K562 (cell line): ENCODE results near the gene HEATR1. TPM values are rescaled to one million over a fixed set of nuclear protein-coding genes. Genes with fewer than 3 reads are reported as not detected.

Experiments used
- ATAC-seq: fragments of 200-7000 bp; cut with Tn5 transposase; 3 replicates; pipeline ENCODE4 v1.9.1; 2020; ENCODE audit warnings: moderate library complexity
- BruUV-seq: library from RNA; stranded (reverse); fragments of 400-500 nt; replicated peaks from 2 replicates; lab custom pipeline; 2021; lab: Mats Ljungman, UMichigan
- CTCF ChIA-PET: fragments of 300-600 bp; formaldehyde crosslinking; extraction: SDS; loops from one replicate; lab custom pipeline; 2021; ENCODE audit warnings: low intra/inter-chr PET ratio; lab: Yijun Ruan, JAX
- POLR2A ChIA-PET: fragments of 300-600, 350-650 bp; sonication (Branson Sonifier 250); formaldehyde crosslinking; extraction: SDS; loops from one replicate; lab custom pipeline; 2021; ENCODE audit warnings: antibody characterized with exemption, inconsistent platforms; lab: Yijun Ruan, JAX
- DNase-seq, 4 experiments: peaks; one replicate each; pipeline versions ENCODE4 v3.0.0 to v3.0.0-alpha.2; 2011 to 2018; ENCODE audit warnings: low spot score in 3 of 4, mixed read lengths in 3 of 4; ENCODE audit errors: extremely low read depth in 1 of 4
- FAIRE-seq: peaks from 2 replicates; lab custom pipeline; 2011; peaks lifted over from hg19 to GRCh38; lab: Jason Lieb, UNC
- H2AFZ ChIP-seq: 2 replicates; pipeline ENCODE4 v1.6.0; 2011; ENCODE audit warnings: low read depth, low read length, control low read depth, inconsistent platforms
- H3K27ac ChIP-seq: fragments of 200-600 bp; 3 replicates; pipeline ENCODE4 v1.8.0; 2011; ENCODE audit warnings: low read depth, mild to moderate bottlenecking, control low read depth, inconsistent platforms, low read length, moderate library complexity, mixed read lengths; ENCODE audit errors: extremely low read depth
- H3K27me3 ChIP-seq, 2 experiments: fragments of 300-600 bp in 1 of 2; 2 replicates in 1 of 2; 3 replicates in 1 of 2; pipeline versions ENCODE4 v1.6.0 to v1.8.0; 2011; ENCODE audit warnings: inconsistent platforms in 2 of 2, low read length in 2 of 2, mild to moderate bottlenecking in 1 of 2, mixed read lengths in 1 of 2, moderate library complexity in 1 of 2; ENCODE audit not compliant: control insufficient read depth in 2 of 2, insufficient read depth in 2 of 2
- H3K36me3 ChIP-seq: fragments of 300-600 bp; 3 replicates; pipeline ENCODE4 v1.8.0; 2011; ENCODE audit warnings: mild to moderate bottlenecking, low read length, inconsistent platforms; ENCODE audit not compliant: control insufficient read depth, insufficient read depth
- H3K4me1 ChIP-seq, 2 experiments: fragments of 200-600 bp in 1 of 2; replicated peaks in 1 of 2; 2 replicates in 1 of 2; 3 replicates in 1 of 2; pipeline versions ENCODE4 v1.5.1 to v1.8.0; 2011; ENCODE audit warnings: inconsistent platforms in 2 of 2, low read length in 2 of 2, mild to moderate bottlenecking in 1 of 2, mixed read lengths in 1 of 2, moderate library complexity in 1 of 2; ENCODE audit not compliant: control insufficient read depth in 2 of 2, insufficient read depth in 2 of 2
- H3K4me2 ChIP-seq: 2 replicates; pipeline ENCODE4 v1.6.1; 2011; ENCODE audit warnings: low read length, control low read depth, inconsistent platforms, mixed read lengths; ENCODE audit not compliant: insufficient read depth
- H3K4me3 ChIP-seq: fragments of 200-600 bp; sonication (generic), shearing (Covaris generic); 2 replicates; pipeline ENCODE4 v1.5.1; 2016; ENCODE audit warnings: control low read depth, inconsistent platforms
- H3K79me2 ChIP-seq: fragments of 200-600 bp; 3 replicates; pipeline ENCODE4 v1.8.0; 2011; ENCODE audit warnings: low read length, inconsistent platforms; ENCODE audit not compliant: control insufficient read depth, insufficient read depth
- H3K9ac ChIP-seq, 2 experiments: 2 replicates each; pipeline versions ENCODE4 v1.6.0 to v1.6.1; 2011; ENCODE audit warnings: low read depth in 2 of 2, low read length in 2 of 2, control low read depth in 1 of 2, inconsistent platforms in 1 of 2, mild to moderate bottlenecking in 1 of 2, mixed read lengths in 1 of 2; ENCODE audit not compliant: insufficient read depth in 1 of 2
- H3K9me1 ChIP-seq: one replicate; pipeline ENCODE4 v1.6.0; 2011; ENCODE audit warnings: inconsistent platforms, mild to moderate bottlenecking, low read length, moderate library complexity; ENCODE audit not compliant: control insufficient read depth, insufficient read depth
- H3K9me3 ChIP-seq: replicated peaks from 2 replicates; pipeline ENCODE4 v1.5.1; 2011; ENCODE audit warnings: low read depth, low read length, inconsistent platforms; ENCODE audit not compliant: control insufficient read depth, insufficient read depth
- H4K20me1 ChIP-seq: replicated peaks from 2 replicates; pipeline ENCODE4 v1.6.1; 2011; ENCODE audit warnings: low read length, inconsistent platforms, mixed read lengths; ENCODE audit not compliant: control insufficient read depth, insufficient read depth
- COPS2 ChIP-seq: fragments of 450-650 bp; conservative IDR thresholded peaks from 2 replicates; pipeline ENCODE4 v1.6.1; 2016; ENCODE audit warnings: mild to moderate bottlenecking, moderate library complexity
- CREBBP ChIP-seq: IDR thresholded peaks from one replicate; pipeline ENCODE4 v1.6.1; 2012; ENCODE audit warnings: low read depth, mild to moderate bottlenecking, control low read depth, inconsistent platforms, low read length
- ETV5 ChIP-seq: sonication (generic); formaldehyde crosslinking; IDR thresholded peaks from 2 replicates; pipeline ENCODE4 v1.4.0; 2020; ENCODE audit warnings: low read depth, mild to moderate bottlenecking, missing genetic modification reagents
- NFYB ChIP-seq: IDR thresholded peaks from 2 replicates; pipeline ENCODE4 v1.6.1; 2011; ENCODE audit warnings: mild to moderate bottlenecking, moderate library complexity; ENCODE audit not compliant: insufficient read length; ENCODE audit errors: extremely low read depth
- YBX1 ChIP-seq: fragments of 450-650 bp; IDR thresholded peaks from 2 replicates; pipeline ENCODE4 v1.7.1; 2016; ENCODE audit warnings: mild to moderate bottlenecking
- WGBS: fragments of 100-300 bp; shearing (Covaris generic); methylation state at CpG from one replicate; pipeline ENCODE4 v1.1.6; 2016; ENCODE audit warnings: low coverage, mixed read lengths; ENCODE audit not compliant: insufficient coverage; ENCODE audit errors: missing lambda C conversion rate; 5-methylcytosine and 5-hydroxymethylcytosine counted together
- in situ Hi-C: fragments of 300-500 bp; cut with MboI; formaldehyde crosslinking; loops from 4 replicates; pipeline ENCODE4 v1.15.0; 2018; ENCODE audit warnings: inconsistent platforms, mixed read lengths
- intact Hi-C: fragments of 100-400 bp; cut with micrococcal nuclease; formaldehyde crosslinking; loops from 2 replicates; pipeline ENCODE4 v1.14.2; 2022
- polyA plus RNA-seq, 8 experiments: library from polyadenylated mRNA; depleted of rRNA in 4 of 8; stranded (reverse) in 5 of 8; unstranded in 3 of 8; fragments of >200 nt; fragmentation: Nextera tagmentation in 2 of 8; fragmentation: Illumina TruSeq in 1 of 8; extraction: Ambion mirVana in 2 of 8; extraction: Trizol in 1 of 8; gene quantifications; 2 replicates each; pipeline versions ENCODE4 v1.2.1 to v1.2.3, GENCODE V29; 2011 to 2014; ENCODE audit warnings: inconsistent platforms in 1 of 8, missing spikeins in 1 of 8
- total RNA-seq, 7 experiments: library from RNA; depleted of rRNA in 6 of 7; stranded (reverse); fragments of >200 nt in 6 of 7; fragmentation: Illumina TruSeq in 2 of 7; extraction: Trizol in 2 of 7; gene quantifications; 2 replicates each; pipeline versions ENCODE4 v1.2.1 to v1.2.3, GENCODE V29; 2011 to 2021; ENCODE audit warnings: low replicate concordance in 1 of 7
- TF ChIP-seq, protein P1 (sequence below), 3 experiments: fragments of 200-800 bp in 1 of 3; fragments of 250-450 bp in 1 of 3; fragments of 450-650 bp in 1 of 3; sonication (Bioruptor Pico) in 1 of 3; sonication (Bioruptor generic) in 1 of 3; formaldehyde crosslinking in 1 of 3; IDR thresholded peaks; 2 replicates each; pipeline versions ENCODE4 v1.6.1 to v1.8.0; 2016 to 2022; ENCODE audit warnings: mild to moderate bottlenecking in 2 of 3, missing genetic modification characterization in 2 of 3, missing compliant biosample characterization in 1 of 3, moderate library complexity in 1 of 3

Gene HEATR1
- total and polyA plus RNA-seq, 9 of the 15 experiments (the other 6 are each of a cell fraction or from before 2014, with no cell fraction given) = 28.3 to 108 (median 50.9) TPM

DNA sequence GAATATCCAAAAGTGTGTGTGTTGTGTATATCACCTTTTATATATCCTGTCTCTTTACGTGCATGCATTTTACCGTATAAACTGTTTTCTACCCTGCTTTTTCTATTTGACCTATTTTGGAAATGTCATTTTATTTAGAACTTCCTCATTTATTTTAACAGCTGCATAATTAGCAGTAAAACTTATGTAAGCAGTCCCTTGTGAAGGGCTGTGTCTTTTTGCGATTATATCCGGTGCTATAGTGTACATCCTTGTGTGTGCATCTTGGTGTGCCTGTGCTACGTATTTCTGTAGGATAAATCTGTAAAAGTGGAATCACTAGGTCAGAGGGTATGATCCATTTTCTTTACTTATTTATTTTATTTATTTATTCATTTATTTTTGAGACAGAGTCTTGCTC is 73.4 kb downstream of the HEATR1 start:
- Histone ChIP-seq H3K4me1 (peaks cover 16 to 22% of the 10 kb centered on the region in 2 experiments; a peak in 4 of 5 replicates), H3K9me3 (no peaks in the 10 kb centered on the region), H3K27ac (no peak overlapping the region), H3K4me3 (no peak overlapping the region), H4K20me1 (peaks cover 7% of the 10 kb centered on the region), H3K79me2 (0 out of 3 replicates have a peak, but pooled peaks cover 5% of the 10 kb centered on the region), H2AFZ (no peak overlapping the region), H3K9ac (no peak overlapping the region), H3K4me2 (no peak overlapping the region), H3K36me3 (peaks cover 44% of the 10 kb centered on the region), H3K9me1 (no peaks in the 10 kb centered on the region), H3K27me3 (no peaks in the 10 kb centered on the region)
- WGBS = 94% methylated on average over 5 of the region's 5 CpGs
- POLR2A ChIA-PET = interaction anchor here (0.6 to 1.0 kb wide), 2 partner anchors 12 to 47 kb away, joined by 3 to 4 read pairs; no protein-coding TSS in a partner anchor
- no peak for ATAC-seq
- BruUV-seq = no TSS peak
- no peak for DNase-seq
- intact Hi-C loops = loop anchor here (5.0 kb wide), 1 partner anchor 39 kb away; no protein-coding TSS in a partner anchor
- CTCF ChIA-PET = interaction anchor here (2.2 kb wide), 1 partner anchor 427 kb away, joined by 9 read pairs; no protein-coding TSS in a partner anchor
- no peak for FAIRE-seq
- TF ChIP-seq ETV5 (CRISPR knock-in tag) (no peak), CREBBP (no peak), YBX1 (no peak), NFYB (no peak), COPS2 (no peak)
- TF ChIP-seq, protein P1, sequence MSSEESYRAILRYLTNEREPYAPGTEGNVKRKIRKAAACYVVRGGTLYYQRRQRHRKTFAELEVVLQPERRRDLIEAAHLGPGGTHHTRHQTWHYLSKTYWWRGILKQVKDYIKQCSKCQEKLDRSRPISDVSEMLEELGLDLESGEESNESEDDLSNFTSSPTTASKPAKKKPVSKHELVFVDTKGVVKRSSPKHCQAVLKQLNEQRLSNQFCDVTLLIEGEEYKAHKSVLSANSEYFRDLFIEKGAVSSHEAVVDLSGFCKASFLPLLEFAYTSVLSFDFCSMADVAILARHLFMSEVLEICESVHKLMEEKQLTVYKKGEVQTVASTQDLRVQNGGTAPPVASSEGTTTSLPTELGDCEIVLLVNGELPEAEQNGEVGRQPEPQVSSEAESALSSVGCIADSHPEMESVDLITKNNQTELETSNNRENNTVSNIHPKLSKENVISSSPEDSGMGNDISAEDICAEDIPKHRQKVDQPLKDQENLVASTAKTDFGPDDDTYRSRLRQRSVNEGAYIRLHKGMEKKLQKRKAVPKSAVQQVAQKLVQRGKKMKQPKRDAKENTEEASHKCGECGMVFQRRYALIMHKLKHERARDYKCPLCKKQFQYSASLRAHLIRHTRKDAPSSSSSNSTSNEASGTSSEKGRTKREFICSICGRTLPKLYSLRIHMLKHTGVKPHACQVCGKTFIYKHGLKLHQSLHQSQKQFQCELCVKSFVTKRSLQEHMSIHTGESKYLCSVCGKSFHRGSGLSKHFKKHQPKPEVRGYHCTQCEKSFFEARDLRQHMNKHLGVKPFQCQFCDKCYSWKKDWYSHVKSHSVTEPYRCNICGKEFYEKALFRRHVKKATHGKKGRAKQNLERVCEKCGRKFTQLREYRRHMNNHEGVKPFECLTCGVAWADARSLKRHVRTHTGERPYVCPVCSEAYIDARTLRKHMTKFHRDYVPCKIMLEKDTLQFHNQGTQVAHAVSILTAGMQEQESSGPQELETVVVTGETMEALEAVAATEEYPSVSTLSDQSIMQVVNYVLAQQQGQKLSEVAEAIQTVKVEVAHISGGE (CRISPR knock-in tag; IDR thresholded peaks at IDR 0.05) = no peak
- in situ Hi-C loops = no loop called here
